HG03097 (cell line): Measurements from ENCODE around the gene TMEM269.
A peak's percentile ranks its signal among the peaks of the same experiment; 100 is the strongest.

Experiments used
- ATAC-seq: cut with Tn5 transposase; IDR thresholded peaks from one replicate; pipeline ENCODE4 v1.9.1; 2021; ENCODE audit not compliant: unreplicated experiment, low FRiP score

The TMEM269 gene

GRCh38 chr1:42846257-42847110 lies 61.7 kb downstream of the TMEM269 start, which contains the start of gene ZNF691:
Gene ZNF691 (plus strand): TSS chr1:42846613. CDS start chr1:42849659, 3,046 bp downstream.
- ATAC-seq, result peak; percentile 82

DNA sequence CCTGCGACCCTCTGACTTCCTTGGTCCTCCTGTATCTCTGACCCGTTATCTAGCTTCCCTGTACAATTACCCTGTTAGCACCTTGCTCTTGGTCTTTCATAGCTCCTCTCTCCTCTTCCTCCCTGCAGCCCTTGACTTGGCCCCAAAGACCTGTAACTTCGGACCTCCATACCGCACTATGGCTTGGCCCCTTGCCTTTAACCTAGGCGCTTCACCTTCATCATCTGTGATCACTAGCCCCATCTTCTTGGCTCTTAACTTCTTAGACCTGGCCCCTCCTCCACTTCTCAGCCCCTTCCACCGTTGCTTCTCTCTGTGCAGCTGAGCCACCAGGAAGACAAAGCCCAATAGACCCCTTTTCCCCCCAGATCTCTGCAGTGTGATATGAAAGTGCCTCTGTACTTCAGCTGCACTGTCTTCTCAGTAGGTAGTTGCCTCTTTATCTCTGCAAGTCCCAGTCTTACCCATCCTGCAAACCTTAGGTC lies 62.4 kb downstream of the TMEM269 start:
- no peak for ATAC-seq

DNA sequence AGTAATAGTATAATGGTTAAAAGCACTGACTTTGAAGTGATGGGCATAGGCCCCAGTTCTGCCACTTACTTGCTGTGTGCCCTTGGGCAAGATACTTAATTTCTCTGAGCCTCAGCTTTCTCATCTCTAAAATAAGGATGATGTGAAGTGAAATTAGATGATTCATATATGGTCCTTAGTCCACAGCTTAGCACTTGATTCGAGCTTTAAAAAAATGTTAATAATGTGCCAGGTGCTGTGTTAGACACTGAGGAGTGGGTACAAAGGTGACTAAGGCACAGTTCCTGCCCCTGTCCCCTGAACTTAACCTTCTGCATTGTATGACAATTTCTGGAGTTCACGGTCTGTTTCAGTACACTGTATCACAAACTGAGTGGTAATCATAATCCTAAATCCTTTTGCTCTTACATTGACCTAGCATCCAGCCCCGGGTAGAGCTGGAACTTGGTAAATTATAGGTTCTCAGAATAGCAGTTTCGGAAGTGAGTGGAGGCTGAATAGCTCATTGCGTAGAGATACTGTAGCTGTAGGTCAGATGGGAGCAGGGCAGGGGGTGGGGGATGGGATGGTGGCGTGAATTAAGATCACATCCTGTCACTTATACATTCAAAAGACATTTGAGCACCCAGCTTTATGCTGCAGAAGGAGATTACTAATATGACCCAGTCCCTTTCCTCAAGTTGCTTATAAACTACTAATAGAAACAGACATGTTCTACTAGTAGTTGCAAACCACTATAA lies 63.1 kb downstream of the TMEM269 start:
- ATAC-seq, result no peak

- no peak for ATAC-seq
Observed at GRCh38 chr1:42848823-42849537, 64.2 kb downstream of the TMEM269 start.

DNA sequence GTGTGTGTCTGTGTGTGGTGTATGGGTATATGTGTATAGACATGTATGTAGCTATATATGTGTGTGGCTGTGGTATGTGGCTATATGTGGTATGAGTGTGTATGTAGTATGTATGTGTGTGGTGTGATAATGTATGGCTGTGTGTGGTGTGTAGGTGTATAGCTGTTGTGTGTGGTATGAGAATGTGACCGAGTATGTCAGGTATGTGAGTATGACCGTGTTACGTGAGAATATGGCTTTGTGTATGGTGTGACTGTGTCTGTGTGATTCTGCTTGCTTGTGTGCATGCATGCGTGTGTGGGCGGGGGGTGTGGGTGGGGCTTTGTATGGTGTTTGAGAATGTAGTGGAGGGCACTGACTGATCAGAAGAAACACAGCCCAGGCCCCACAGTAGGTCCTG lies 65.2 kb downstream of the TMEM269 start:
- ATAC-seq, result no peak
